22Rv1 (cell line): ENCODE data around the gene C10orf95.

Experiments used
- ZFX ChIP-seq: fragments of 450-650 bp; IDR thresholded peaks from 2 replicates; pipeline ENCODE4 v1.6.1; 2017; ENCODE audit warnings: antibody characterized with exemption, borderline replicate concordance
- TF ChIP-seq, protein P1 (sequence below): fragments of 450-650 bp; IDR thresholded peaks from 2 replicates; pipeline ENCODE4 v1.5.1; 2017; ENCODE audit warnings: mild to moderate bottlenecking

DNA sequence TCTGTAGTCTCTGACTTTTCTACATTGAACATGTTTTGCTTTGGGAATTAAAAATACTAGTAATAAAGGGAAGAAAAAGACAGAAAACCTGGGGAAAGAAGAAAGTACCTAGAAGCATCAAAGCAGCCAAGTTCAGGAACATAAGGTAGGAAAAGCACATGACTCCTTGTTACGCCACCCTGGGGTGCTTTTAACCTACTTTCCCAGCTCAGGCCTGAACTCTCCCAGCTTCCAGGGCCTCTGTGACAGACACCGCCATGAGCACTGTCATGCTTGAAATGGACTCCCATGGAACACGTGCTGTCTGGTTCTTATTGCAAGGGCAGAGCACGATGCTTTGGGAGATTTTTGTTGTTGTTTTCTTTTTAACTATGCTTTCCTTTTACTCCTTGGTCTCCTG, 39.8 kb upstream of the C10orf95 start:
- TF ChIP-seq, protein P1, sequence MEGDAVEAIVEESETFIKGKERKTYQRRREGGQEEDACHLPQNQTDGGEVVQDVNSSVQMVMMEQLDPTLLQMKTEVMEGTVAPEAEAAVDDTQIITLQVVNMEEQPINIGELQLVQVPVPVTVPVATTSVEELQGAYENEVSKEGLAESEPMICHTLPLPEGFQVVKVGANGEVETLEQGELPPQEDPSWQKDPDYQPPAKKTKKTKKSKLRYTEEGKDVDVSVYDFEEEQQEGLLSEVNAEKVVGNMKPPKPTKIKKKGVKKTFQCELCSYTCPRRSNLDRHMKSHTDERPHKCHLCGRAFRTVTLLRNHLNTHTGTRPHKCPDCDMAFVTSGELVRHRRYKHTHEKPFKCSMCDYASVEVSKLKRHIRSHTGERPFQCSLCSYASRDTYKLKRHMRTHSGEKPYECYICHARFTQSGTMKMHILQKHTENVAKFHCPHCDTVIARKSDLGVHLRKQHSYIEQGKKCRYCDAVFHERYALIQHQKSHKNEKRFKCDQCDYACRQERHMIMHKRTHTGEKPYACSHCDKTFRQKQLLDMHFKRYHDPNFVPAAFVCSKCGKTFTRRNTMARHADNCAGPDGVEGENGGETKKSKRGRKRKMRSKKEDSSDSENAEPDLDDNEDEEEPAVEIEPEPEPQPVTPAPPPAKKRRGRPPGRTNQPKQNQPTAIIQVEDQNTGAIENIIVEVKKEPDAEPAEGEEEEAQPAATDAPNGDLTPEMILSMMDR, result no peak
- TF ChIP-seq ZFX, result no peak
